Loucy (cell line): ENCODE data around the gene OR2AP1.

Source experiments
- H2AFZ ChIP-seq: fragments of 200-600 bp; sonication (generic); 2 replicates; pipeline ENCODE4 v1.6.0; 2016; ENCODE audit warnings: antibody characterized with exemption, mild to moderate bottlenecking, low read length, moderate library complexity
- H3F3A ChIP-seq: fragments of 200-600 bp; 2 replicates; pipeline ENCODE4 v1.6.0; 2016; ENCODE audit warnings: antibody characterized with exemption, low read depth, mild to moderate bottlenecking
- H3K27me3 ChIP-seq: fragments of 200-600 bp; sonication (generic); 2 replicates; pipeline ENCODE4 v1.6.1; 2014; ENCODE audit warnings: low read length, mild to moderate bottlenecking; ENCODE audit not compliant: insufficient read depth, poor library complexity, severe bottlenecking
- H3K36me3 ChIP-seq: fragments of 200-600 bp; sonication (generic); 2 replicates; pipeline ENCODE4 v1.6.1; 2016; ENCODE audit warnings: low read length; ENCODE audit not compliant: insufficient read depth
- H3K4me1 ChIP-seq: fragments of 200-600 bp; sonication (generic); 2 replicates; pipeline ENCODE4 v1.5.1; 2014; ENCODE audit warnings: low read length, mild to moderate bottlenecking; ENCODE audit not compliant: insufficient read depth, poor library complexity, severe bottlenecking
- H3K4me2 ChIP-seq: fragments of 200-600 bp; sonication (generic); 2 replicates; pipeline ENCODE4 v1.6.0; 2014; ENCODE audit warnings: antibody characterized with exemption, low read length, low read depth, mild to moderate bottlenecking; ENCODE audit not compliant: poor library complexity, severe bottlenecking
- H3K4me3 ChIP-seq: fragments of 200-600 bp; sonication (generic); 2 replicates; pipeline ENCODE4 v1.5.1; 2014; ENCODE audit warnings: low read length, mild to moderate bottlenecking, mixed read lengths; ENCODE audit not compliant: poor library complexity, severe bottlenecking
- H3K79me2 ChIP-seq: fragments of 200-600 bp; sonication (generic); 2 replicates; pipeline ENCODE4 v1.6.1; 2014; ENCODE audit warnings: low read length; ENCODE audit not compliant: insufficient read depth
- H3K9ac ChIP-seq: fragments of 200-600 bp; sonication (generic); 2 replicates; pipeline ENCODE4 v1.6.0; 2014; ENCODE audit warnings: mild to moderate bottlenecking, low read depth, low read length, moderate library complexity; ENCODE audit not compliant: poor library complexity, severe bottlenecking
- H3K9me2 ChIP-seq: fragments of 200-600 bp; sonication (generic); replicated peaks from 2 replicates; pipeline ENCODE4 v1.6.1; 2016; ENCODE audit warnings: low read depth, low read length, mixed read lengths
- H3K9me3 ChIP-seq: fragments of 200-600 bp; sonication (generic); 2 replicates; pipeline ENCODE4 v1.6.1; 2014; ENCODE audit warnings: mild to moderate bottlenecking, antibody characterized with exemption, low read length, low read depth; ENCODE audit not compliant: insufficient read depth
- H4K20me1 ChIP-seq: fragments of 200-600 bp; sonication (generic); 2 replicates; pipeline ENCODE4 v1.6.0; 2014; ENCODE audit warnings: antibody characterized with exemption, low read length, mild to moderate bottlenecking; ENCODE audit not compliant: insufficient read depth, poor library complexity, severe bottlenecking
- CTCF ChIP-seq: fragments of 200-600 bp; sonication (generic); conservative IDR thresholded peaks from 2 replicates; pipeline ENCODE4 v1.5.1; 2014; ENCODE audit warnings: mild to moderate bottlenecking, antibody characterized with exemption, low read length
- EZH2phosphoT487 ChIP-seq: fragments of 200-600 bp; IDR thresholded peaks from 2 replicates; pipeline ENCODE4 v1.6.1; 2018; ENCODE audit warnings: antibody characterized with exemption, mild to moderate bottlenecking, moderate library complexity, borderline replicate concordance

Gene OR2AP1

GRCh38 chr12:55624056-55624455, 51.8 kb downstream of the OR2AP1 start:
- no peak overlapping the region for H3K4me2 ChIP-seq
- no peaks in the 10 kb centered on the region for H3K9me3 ChIP-seq
- no peaks in the 10 kb centered on the region for H3K27me3 ChIP-seq
- H3K9me2 ChIP-seq = no peaks in the 10 kb centered on the region
- H2AFZ ChIP-seq = no peak overlapping the region
- H3F3A ChIP-seq = no peaks in the 10 kb centered on the region
- no peak overlapping the region for H3K4me3 ChIP-seq
- peaks cover 22% of the 10 kb centered on the region for H3K4me1 ChIP-seq
- no peaks in the 10 kb centered on the region for H3K36me3 ChIP-seq
- TF ChIP-seq EZH2phosphoT487 = no peak
- TF ChIP-seq CTCF = no peak
- H3K9ac ChIP-seq = no peak overlapping the region
- H4K20me1 ChIP-seq = no peaks in the 10 kb centered on the region
- no peaks in the 10 kb centered on the region for H3K79me2 ChIP-seq
